ENCODE measurements around the gene NINL. TPM values are rescaled to one million over a fixed set of nuclear protein-coding genes. Genes with fewer than 3 reads are reported as not detected.
A peak's percentile ranks its signal among the peaks of the same experiment; 100 is the strongest.
"Not testable (repeated sequence)": the region's sequence is repeated elsewhere in the genome, so short reads cannot be mapped to it uniquely, and the experiment has no call there.

NINL gene
- 22.5 and 23.9 TPM in 2 replicates for polyA plus RNA-seq (2012; rRNA removed)
- polyA plus RNA-seq (2012; cell fraction: cytosol; rRNA removed) = 13.1 and 17.3 TPM in 2 replicates
- 92.5 and 116 TPM in 2 replicates for polyA plus RNA-seq (2012; cell fraction: nucleus; rRNA removed)

DNA sequence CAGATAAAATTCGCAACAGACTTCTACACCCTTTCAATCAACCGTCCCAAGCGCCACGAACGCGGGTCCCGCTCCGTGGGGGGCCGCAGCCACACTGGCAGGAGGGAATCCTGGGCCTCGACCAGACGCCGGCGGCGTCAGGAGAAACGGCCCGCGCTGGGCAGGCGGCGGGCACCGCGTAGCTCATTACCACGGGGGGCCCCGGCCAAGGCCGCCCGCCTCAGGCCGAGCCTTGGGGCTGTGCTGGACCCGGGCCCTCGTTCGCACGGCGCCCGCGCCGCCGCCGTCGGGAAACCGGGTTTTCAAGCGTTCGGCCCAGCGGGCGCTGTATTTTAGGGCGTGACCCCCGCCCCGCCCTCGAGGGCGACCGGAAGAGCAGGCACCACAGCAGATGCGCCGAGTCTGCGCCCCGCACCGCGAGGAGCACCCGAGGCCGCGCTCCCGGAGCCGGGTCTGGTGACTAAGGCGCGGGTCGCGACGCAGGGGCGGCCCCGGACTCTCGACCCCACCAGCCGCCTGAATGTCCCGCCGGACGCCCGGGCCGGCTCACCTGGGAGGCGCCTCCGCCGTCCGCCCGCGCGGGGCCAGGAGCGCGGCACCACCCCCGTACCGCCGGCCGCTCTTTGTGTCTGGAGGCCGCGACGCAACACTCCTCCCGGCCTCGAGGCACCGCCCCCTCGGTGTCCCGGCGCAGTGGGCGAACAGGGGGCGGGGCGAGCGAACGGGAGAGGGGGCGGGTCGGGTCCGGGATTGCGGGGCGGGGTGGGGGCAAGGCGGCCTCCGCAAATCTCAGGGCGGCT is at the start of gene NINL:
NINL (minus strand) TSS at position 627 of the 800 bp plus-strand sequence. CDS start 58,944 bp downstream, outside the sequence.
- Histone ChIP-seq H2AFZ (ENCODE audit: low read depth) (peak within 1 kb of the TSS; percentile 56), H3K4me1 (ENCODE audit: control insufficient read depth in 1 of 2, insufficient read depth in 2 of 2, low read depth in 1 of 2, low read length in 1 of 2) (no peaks in the 10 kb centered on the region; a peak in 1 of 4 replicates), H3K9me2 (no peaks in the 10 kb centered on the region), H3K79me2 (ENCODE audit: insufficient read depth) (peaks cover 45% of the 10 kb centered on the region), H3K27me3 (ENCODE audit: insufficient read depth) (no peaks in the 10 kb centered on the region), H3K27ac (ENCODE audit: low read depth in 2 of 2, low read length in 1 of 2) (peak within 1 kb of the TSS; percentile 56 to 78), H3K4me3 (ENCODE audit: low read depth in 2 of 2, low read length in 1 of 2) (peak within 1 kb of the TSS; percentile 63 to 65), H3K9me3 (no peaks in the 10 kb centered on the region), H3K36me3 (replicated peaks in 1 of 2; ENCODE audit: control insufficient read depth in 1 of 2, insufficient read depth in 2 of 2, low read length in 1 of 2) (no peaks in the 10 kb centered on the region), H3F3A (replicated peaks; ENCODE audit: insufficient read depth) (no peaks in the 10 kb centered on the region), H3K4me2 (peak within 1 kb of the TSS; percentile 78), H3K9ac (peak within 1 kb of the TSS; percentile 90), H4K20me1 (ENCODE audit: insufficient read depth) (peaks cover 3% of the 10 kb centered on the region; the same call in 1 of the 2 replicates)
- TF ChIP-seq, protein P1, sequence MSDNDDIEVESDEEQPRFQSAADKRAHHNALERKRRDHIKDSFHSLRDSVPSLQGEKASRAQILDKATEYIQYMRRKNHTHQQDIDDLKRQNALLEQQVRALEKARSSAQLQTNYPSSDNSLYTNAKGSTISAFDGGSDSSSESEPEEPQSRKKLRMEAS (IDR thresholded peaks at IDR 0.05; ENCODE audit: low read depth) = peak; percentile 46; the same call in 1 of the 2 replicates
- TF ChIP-seq SIN3A (IDR thresholded peaks at IDR 0.05; ENCODE audit: borderline replicate concordance, low read depth, low read length) (peak; percentile 26; the same call in 1 of the 2 replicates), POLR2AphosphoS5 (IDR thresholded peaks at IDR 0.05; ENCODE audit: low read depth, low read length) (peak; percentile 59), GABPA (IDR thresholded peaks at IDR 0.05; ENCODE audit: low read depth) (no peak), MXI1 (IDR thresholded peaks at IDR 0.05; ENCODE audit: low read depth, low read length) (peak; percentile 0; the same call in 1 of the 2 replicates)
- ChIA-PET POLR2A (interaction anchor here (0.5 to 1.2 kb wide), 4 partner anchors 10 to 88 kb away, joined by 3 to 4 read pairs (median 3); no protein-coding TSS in a partner anchor), CTCF (interaction anchor here (1.4 kb wide), 1 partner anchor 9 kb away, joined by 6 read pairs; no protein-coding TSS in a partner anchor)
- WGBS (ENCODE audit: low lambda C conversion rate) = 0% methylated on average over 14 of the region's 108 CpGs
- DNase-seq = peak; percentile 97

DNA sequence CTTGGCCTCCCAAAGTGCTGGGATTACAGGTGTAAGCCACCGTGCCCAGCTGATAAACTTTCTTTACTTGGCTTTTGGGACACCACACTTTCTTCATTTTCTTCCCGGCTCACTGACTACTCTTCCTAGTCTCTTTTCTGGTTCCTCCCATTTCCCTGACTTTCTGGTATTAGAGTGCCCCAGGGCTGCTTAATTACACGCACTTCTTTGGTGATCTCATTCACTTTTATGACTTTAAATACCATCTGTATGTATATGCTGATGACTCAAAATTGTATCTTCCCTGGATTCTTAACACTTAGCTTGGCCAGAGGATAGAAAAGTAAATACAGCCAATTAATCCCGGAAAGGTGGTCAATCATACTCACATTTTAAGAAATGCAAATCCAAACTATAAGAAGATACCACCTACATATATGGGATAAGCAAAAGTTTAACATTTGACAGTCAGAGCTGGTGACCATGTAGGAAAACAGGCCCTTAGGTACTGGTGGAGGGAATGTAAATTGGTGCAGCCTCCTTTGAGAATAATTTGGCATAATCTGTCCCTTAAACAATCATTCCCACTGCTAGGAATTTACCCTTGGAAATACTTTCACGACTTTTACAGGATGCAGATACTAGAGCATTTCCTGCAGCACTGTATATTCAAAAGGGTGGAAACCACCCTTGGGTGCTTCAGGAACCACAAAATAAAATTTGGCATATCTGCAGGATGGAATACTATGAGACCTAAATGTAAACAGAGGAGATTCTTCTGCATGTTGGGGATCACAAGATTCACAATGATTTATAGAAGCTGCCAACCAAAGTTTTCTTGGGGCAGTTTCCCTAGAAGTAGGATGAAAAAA is 47.8 kb upstream of the NINL start:
- no peak overlapping the region for H3K4me2 ChIP-seq
- H3K4me3 ChIP-seq (ENCODE audit: low read depth in 2 of 2, low read length in 1 of 2) = no peak overlapping the region
- peaks cover 4% of the 10 kb centered on the region; the same call in 1 of the 2 replicates for H3K9me3 ChIP-seq
- no peak overlapping the region for H3K9ac ChIP-seq
- no peak for TF ChIP-seq FOXJ3 (CRISPR knock-in tag; IDR thresholded peaks at IDR 0.05)
- no peak for TF ChIP-seq POLR2AphosphoS5 (IDR thresholded peaks at IDR 0.05; ENCODE audit: low read depth, low read length)
- TF ChIP-seq TCF12 (IDR thresholded peaks at IDR 0.05) = no peak
- TF ChIP-seq FOXM1 (IDR thresholded peaks at IDR 0.05; ENCODE audit: low read depth) = no peak
- H3K27me3 ChIP-seq (ENCODE audit: insufficient read depth) = no peaks in the 10 kb centered on the region
- H3K79me2 ChIP-seq (ENCODE audit: insufficient read depth) = no peaks in the 10 kb centered on the region
- DNase-seq = no peak
- ChIA-PET POLR2A (no interaction called here), CTCF (no interaction called here)
- H3F3A ChIP-seq (replicated peaks; ENCODE audit: insufficient read depth) = no peaks in the 10 kb centered on the region
- H4K20me1 ChIP-seq (ENCODE audit: insufficient read depth) = no peaks in the 10 kb centered on the region
- no peaks in the 10 kb centered on the region for H3K4me1 ChIP-seq (ENCODE audit: control insufficient read depth in 1 of 2, insufficient read depth in 2 of 2, low read depth in 1 of 2, low read length in 1 of 2)
- peaks cover 3 to 8% of the 10 kb centered on the region in 2 experiments for H3K36me3 ChIP-seq (replicated peaks in 1 of 2; ENCODE audit: control insufficient read depth in 1 of 2, insufficient read depth in 2 of 2, low read length in 1 of 2)
- WGBS (ENCODE audit: low lambda C conversion rate) = 78% methylated on average over 5 of the region's 5 CpGs
- no peaks in the 10 kb centered on the region for H3K9me2 ChIP-seq
- no peak overlapping the region for H3K27ac ChIP-seq (ENCODE audit: low read depth in 2 of 2, low read length in 1 of 2)
- no peak overlapping the region for H2AFZ ChIP-seq (ENCODE audit: low read depth)

DNA sequence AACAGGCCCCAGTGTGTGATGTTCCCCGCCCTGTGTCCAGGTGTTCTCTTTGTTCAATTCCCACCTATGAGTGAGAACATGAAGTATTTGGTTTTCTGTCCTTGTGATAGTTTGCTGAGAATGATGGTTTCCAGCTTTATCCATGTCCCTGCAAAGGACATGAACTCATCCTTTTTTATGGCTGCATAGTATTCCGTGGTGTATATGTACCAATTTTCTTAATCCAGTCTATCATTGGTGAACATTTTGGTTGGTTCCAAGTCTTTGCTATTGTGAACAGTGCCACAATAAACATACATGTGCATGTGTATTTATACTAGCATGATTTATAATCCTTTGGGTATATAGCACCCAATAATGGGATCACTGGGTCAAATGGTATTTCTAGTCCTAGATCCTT is 45.3 kb upstream of the NINL start:
- H3K9me3 ChIP-seq; H3K4me1 ChIP-seq (ENCODE audit: control insufficient read depth in 1 of 2, insufficient read depth in 2 of 2, low read depth in 1 of 2, low read length in 1 of 2); H3K79me2 ChIP-seq (ENCODE audit: insufficient read depth); H3K4me2 ChIP-seq; CTCF ChIA-PET; H2AFZ ChIP-seq (ENCODE audit: low read depth); POLR2A ChIA-PET; H3F3A ChIP-seq (replicated peaks; ENCODE audit: insufficient read depth); H3K36me3 ChIP-seq (replicated peaks in 1 of 2; ENCODE audit: control insufficient read depth in 1 of 2, insufficient read depth in 2 of 2, low read length in 1 of 2); H4K20me1 ChIP-seq (ENCODE audit: insufficient read depth); H3K9ac ChIP-seq; DNase-seq; H3K9me2 ChIP-seq; H3K4me3 ChIP-seq (ENCODE audit: low read depth in 2 of 2, low read length in 1 of 2); H3K27ac ChIP-seq (ENCODE audit: low read depth in 2 of 2, low read length in 1 of 2); H3K27me3 ChIP-seq (ENCODE audit: insufficient read depth): not testable (repeated sequence)
- 90% methylated on average over 2 of the region's 2 CpGs for WGBS (ENCODE audit: low lambda C conversion rate)

Data from SK-N-SH (cell line).